GM18858 (cell line): Measurements from ENCODE around the gene LHFPL2.

Source experiments
- ATAC-seq: cut with Tn5 transposase; IDR thresholded peaks from one replicate; pipeline ENCODE4 v1.9.1; 2021; ENCODE audit not compliant: unreplicated experiment

LHFPL2 gene

DNA sequence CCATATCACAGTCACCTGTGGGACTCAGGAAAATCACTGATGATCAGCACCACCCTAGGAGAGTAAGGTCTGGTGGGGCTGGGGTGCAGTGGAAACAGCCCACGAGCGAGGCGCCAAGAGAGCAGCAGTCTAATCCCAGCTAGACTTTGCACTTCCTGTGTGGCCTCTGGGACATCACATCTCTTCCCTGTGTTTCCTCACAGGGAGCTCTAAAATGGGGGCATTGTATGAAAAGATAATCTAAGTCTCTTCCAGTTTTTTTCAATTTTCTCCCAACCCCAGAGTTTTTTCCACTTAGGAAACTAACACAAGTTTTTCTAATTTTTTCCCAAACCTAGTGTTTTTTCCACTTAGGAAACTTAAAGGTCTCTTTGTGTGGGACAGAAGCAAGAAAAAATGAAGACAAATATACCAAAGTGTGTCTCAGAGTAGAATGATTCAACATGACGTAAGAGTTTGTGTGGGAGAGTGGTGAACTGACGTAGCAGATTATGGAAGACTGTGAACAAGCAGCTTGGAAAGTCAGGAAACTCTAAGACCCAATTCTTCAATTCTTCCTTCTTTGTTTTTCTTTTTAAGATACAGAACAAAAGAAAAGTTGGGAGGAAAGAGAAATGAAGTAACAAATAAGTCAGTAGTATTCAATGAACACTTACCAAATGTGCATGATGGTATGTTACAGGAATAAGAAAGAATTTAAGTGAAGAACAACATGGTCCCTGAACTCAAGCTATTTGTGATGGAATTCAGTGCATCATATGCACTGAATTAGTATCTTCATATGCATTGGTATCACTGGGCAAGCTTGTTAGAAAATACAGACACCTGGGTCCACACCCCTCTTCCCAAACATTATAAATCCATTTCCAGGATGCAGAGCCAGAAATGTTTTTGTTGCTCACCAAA is 51.3 kb downstream of the LHFPL2 start:
- no peak for ATAC-seq

DNA sequence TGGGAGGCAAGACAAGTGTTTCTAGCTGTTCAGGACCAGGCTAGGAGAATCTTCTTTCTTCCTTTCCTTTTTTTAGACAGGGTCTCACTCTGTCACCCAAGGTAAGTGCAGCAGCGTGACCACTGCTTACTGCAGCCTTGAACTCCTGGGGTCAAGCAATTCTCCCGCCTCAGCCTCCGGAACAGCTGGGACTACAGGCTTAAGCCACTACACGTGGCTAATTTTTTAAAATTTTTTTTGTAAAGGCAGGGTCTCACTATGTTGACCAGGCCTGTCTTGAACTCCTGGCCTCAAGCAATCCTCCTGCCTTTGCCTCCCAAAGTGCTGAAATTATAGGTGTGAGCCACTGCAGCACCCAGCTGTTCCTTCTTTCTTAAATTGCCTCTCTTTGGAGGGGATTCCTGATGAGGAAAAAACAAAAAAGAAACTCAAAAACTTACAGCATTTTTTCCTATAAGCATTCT is 53.1 kb downstream of the LHFPL2 start:
- ATAC-seq = no peak

DNA sequence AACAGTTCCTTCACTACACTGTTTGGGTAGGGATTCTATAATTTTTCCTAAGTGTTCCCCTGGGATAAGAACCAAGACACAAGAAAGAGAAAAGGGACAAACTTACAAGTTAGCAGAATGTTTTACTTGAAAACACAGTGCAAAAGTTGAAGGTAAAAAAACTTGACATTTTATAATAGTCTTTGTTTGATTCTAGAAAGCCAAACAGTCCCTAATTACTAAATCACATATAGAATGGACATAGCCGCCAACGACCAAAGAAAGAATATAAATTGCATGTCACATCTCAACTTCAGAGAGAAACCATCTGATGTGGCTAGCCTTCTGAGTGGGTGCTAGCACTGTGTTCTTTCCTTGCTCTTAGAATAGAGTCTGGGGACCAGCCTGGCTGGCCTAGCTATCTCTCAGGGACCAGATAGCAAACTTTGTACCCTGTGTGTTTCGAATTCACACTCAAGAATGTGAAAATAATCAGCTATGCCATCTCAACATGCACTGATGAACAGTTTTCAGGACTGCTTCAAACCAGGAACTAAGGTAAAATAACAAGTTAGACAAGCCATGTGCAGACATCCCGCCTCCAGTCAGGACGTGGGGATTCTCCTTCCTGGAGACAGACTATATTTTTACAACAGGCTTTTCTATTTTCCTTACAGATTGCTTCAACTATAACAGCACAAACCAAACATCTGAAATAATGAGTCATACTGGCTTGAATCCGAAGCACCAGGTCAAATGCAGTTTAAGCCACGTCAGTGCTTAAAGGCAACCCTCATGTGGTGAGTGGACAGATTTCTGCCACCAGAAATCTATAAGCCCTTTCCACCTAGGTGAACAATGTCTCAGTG is 53.7 kb downstream of the LHFPL2 start:
- ATAC-seq = no peak

DNA sequence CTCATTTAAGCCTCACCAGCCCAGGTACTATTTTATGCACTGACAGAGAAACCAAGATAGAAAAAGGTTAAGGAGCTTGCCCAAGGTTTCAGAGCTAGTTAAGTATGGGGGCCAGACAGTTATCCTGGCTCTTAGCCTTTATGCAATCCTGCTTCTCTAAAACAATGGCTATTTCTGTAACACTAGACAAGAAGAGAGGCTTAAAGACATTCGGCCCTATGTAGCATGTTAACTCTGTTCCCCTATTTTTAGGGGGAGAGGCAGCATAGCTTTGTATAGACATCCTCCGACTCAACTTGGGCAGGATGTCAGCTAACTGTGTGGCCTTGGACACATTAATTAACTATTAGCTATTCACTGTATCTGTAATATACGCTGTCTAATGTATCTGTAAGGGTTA is 54.6 kb downstream of the LHFPL2 start:
- ATAC-seq = no peak

DNA sequence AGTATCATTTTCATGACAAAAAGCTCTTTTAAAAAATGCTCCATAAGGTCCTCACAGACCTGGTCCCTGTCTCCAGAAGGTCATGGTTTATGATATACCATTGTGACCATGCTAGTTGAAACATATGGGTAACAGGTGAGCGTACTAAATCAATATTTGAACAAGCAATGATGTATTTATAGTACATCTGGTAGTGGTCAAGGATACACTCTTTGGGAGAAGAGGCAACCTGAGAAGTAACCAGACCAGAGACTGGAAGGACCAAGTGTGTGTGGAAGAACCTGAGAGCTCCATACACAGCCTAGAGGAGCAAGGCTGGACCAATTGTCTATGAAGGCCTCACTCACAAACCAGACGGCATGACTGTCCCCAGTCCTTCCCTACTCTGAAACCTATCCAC is 55.1 kb downstream of the LHFPL2 start:
- ATAC-seq = no peak

DNA sequence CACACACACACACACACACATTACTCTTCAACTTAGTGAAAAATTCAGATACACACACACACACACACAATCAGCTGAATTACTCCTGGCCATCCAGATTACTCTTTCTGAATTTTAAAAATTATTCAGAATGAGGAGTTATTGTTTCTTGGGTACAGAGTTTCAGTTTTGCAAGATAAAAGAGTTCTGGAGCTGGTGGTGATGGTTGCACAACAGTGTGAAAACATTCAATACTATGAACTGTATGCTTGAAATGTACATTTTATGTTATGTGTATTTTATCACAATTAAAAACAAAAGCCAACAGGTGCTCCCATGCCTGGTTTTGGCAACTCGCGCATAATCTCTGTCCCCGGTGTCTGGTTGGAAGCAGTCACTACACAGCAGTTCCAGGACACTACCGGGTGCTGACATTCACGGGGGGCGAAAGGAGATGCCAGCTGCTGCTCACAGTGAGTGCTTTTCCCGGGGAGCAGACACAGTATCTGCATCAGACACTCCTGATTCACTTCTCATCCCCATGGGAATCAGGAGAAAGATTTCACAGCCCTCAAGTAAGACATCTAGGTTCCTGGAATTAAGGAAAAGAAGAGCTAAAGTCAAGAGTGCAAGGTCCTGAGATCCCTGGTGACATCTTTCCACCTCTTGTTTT is 55.7 kb downstream of the LHFPL2 start:
- ATAC-seq = no peak

DNA sequence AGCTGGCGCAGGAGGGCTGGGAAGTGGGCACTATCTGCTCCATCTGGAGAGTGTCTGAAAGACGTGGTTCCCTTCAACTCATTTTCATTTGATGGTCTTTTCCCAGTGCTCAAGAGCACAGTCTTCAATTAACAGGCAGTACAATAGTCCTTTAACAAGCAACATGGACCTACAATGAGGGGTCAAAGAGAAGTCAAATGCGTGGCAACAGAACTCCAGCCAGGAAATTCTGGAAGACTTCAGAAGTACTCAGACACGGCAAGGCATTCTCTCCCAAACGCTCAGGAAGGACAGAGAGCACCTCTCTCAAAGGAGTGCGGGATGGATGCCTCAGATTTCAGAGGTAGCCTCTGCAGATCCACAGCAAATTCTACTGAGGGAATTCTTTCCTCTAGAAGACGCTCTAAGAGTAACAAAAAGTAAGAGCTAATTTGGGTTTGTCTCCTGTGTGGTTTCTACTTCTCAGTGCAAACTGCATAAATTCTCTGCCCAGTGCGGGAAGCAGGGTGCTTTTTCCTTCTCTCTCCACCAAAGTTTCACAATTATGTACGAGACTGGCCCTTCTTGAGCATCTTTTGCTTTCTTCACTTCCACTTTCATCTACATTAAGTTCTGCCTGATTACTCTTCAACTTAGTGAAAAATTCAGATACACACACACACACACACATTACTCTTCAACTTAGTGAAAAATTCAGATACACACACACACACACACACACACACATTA is 56.4 kb downstream of the LHFPL2 start:
- ATAC-seq = peak; percentile 81

DNA sequence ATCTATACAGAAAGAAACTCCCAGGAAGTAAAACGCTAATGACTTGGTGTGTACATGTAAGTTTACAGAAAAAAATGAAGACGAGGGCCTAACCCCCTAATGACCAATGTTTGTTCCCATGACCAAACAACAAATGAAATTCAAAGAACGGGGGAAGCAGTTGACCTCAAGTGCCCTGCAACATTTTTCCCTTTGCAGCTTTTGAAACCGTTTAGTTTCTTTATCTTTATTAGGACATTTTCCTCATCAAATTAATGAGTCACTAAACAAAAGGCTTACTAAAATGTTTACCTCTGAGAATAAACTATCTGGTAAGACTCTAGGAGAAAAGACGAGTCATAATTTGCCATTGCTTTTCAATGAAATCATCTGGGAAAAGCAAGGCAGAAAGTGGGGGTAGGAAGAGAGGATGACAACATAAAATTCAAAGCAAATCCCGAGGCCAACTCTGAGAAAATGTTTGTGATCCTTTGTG is 57.4 kb downstream of the LHFPL2 start:
- ATAC-seq = no peak

DNA sequence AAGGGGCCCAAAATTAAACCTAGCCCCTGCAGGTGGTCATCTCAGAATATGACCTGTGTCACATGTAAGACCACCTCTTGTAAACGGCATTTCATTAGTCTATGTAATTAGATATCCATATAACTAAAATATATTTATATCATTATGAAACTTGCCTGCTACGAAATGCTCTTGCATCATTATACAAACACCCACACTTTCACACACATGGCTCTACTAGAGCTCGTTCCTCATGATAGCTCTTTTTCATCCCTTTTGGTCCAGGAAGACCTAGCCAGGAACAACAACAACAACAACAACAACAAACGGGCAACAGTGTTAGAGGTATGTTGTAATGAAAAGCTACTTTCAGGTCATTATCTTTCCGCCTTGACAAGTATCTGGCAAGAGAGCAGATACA is 58.6 kb downstream of the LHFPL2 start:
- no peak for ATAC-seq

DNA sequence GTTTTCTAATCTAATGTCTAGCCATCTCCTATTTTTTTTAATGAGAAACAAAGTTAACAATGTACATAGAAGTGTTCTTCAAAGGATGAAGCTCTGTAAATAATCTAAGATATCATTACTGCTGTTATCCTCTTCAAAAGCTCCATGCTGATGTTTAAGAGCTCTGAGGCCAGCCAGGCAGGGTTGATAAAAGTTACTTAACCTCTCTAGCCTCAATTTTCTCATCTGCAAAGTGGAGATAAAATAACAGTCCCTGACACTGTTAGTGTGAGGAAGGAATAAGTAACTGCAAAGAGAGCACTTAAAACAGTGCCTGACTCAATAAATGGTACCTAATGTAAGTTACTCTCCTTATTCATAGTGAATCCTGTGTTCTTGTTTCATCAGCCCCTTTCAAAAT is 60.1 kb downstream of the LHFPL2 start:
- ATAC-seq = no peak

DNA sequence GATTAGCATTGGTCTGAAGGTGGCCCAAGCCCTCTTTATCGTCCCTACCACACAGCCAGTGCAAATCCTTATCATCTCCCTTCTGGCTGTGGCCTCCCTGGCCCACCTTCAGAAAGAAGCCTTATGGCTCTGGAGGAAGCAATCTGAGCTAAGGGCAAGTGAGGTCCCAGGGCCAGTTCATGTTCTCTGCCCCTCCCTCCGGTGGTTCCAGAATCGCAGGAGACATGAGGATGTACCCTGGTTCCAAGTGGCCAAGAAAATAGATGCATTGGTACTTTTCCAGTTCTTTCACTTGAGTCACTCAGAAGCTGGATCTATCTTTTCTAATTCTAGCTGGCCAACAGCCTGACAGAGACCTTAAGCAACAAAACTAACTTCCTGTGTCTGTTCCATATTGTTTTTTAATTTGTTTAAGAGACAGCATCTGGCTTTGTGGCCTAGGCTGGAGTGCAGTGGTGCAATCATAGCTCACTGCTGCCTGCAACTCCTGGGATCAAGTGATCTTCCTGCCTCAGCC is 60.7 kb downstream of the LHFPL2 start:
- no peak for ATAC-seq

DNA sequence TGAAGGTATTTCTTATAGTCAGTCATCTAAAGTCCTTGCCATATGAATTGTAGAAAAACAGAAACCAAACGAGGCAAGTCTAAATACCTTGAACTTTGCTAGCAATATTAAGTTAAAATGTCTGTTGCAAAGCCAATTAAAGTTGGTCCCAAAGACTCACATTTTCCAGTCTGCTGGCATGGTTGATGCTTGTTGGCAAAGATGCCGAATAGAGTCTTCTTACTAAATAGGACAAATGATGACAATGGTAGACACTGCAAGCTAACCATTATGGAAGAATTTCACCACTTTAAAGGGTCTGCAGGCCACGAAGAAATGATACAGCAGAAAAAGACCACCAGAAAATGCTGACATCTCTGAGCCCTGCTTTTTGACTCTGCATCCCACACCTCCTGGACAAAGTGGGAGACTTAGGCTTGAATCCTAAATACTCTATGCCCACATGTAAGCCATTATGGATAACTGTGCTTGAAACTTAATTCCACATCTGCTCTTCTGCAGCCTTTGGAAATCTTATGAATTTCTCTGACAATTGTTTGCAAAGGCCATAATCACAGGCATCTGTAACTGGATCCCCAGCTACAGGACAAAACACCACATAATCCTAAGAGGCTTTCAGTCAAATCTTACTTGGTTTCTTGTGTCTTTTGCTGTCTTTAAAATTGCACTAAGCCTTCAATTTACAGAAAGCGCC is 61.3 kb downstream of the LHFPL2 start:
- no peak for ATAC-seq

DNA sequence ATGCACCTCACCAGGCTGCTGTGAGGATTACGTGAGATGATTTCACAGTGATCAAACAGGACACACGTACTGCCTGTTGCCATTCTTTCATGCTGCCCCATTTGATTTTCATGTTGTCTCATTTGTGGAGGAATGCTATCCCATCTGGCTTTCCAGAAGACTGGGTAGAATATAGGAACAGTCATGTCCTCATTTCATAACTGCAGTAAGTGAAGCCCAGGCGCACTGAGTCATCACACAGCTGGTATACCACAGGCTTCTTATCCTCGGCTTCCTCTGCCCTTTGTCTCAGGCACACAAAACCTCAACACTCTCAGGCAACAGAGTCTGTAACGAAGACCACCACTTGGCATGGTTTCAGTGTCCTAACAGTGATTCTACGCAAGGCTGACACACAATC is 62.3 kb downstream of the LHFPL2 start:
- no peak for ATAC-seq

DNA sequence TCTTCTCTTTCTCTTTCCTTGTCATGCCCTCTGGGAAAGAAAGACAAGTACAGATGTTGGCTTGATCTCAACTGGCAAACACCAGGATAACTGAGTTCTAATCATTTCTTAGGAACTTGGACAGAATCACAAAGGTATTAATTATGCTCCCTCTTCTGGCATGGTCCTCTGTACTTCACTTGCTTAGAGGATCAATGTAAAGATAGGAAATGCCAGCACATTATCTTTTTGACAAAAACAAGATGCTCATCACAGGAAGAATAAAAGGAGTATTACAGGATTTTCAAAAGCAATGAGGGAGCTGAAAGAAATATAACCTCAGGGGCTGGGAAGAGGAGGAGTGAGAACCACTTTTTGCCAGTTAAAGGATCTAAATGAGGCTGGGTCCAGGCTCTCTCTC is 70.6 kb downstream of the LHFPL2 start:
- ATAC-seq = no peak

DNA sequence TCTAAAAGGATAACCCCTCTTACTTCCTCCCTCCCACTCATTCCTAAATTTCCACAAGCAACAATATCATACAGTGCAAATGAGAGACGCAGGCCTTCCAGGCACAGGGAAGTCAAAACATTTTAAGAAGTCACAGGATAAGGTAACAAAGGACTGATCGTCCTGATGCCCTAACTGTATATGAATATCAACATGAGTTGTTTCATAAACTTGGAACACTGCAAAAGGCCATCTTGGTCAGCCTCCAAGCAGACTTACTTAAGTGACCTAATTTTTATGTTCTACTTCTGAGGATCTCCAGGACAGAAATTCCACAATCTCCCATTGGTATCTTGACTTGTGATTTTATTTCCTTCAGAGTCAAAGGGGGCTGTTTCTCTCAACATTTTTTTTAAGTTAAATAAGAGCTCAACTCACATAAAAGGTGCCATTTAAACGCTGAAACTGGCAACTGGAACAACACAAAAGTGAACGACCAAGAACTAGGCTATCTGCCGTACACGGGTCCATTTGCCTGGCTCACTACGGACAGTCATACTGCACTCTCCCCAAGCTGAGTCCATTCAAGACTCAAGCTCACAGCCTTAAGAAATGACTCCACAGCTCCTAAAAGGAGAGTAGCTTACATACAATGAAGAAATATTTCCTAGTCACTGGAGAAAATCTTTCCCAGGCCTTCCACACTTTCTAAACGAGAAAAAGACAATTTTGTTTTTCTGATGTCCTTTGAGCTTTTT is 71.3 kb downstream of the LHFPL2 start:
- ATAC-seq = no peak

DNA sequence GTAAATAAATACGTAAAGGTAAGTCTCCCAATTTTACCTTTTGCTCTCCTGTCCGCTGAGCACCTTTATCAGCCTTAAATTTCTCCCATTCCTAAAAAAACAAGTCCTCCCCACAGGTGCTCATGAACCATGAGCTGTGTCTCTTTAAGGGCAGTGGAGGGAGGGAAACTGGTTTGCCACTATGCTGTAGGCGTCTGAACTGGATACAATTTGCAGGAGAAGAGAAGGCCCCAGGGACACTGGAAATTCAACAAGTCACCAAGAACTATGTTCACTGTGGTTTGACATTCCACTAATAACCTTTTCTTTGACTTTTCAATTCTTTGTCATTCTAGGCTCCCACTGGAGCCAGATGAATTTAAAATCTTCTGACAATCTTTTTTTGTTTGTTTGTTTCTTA is 72.2 kb downstream of the LHFPL2 start:
- no peak for ATAC-seq

DNA sequence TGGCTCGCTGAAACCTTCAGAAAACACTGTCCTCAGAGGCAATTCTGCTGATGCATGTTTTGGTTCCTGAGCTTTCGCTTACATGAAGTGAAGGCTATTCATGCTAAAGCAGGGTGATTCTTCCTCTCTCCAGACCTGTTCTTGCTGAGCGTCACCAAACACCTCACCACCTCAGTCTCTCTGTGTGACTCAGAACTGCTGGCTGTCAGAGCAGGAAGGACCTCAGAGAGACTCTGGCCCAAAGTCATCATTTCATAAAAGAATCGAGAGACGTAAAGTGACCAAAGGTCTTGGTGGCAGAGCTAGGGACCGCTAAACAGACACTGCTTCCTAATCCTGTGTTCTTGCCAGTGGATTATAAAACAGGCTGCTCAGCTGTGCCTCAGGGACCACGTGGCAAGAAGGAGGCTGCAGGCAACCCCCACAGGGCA is 73.8 kb downstream of the LHFPL2 start:
- peak; percentile 55 for ATAC-seq

DNA sequence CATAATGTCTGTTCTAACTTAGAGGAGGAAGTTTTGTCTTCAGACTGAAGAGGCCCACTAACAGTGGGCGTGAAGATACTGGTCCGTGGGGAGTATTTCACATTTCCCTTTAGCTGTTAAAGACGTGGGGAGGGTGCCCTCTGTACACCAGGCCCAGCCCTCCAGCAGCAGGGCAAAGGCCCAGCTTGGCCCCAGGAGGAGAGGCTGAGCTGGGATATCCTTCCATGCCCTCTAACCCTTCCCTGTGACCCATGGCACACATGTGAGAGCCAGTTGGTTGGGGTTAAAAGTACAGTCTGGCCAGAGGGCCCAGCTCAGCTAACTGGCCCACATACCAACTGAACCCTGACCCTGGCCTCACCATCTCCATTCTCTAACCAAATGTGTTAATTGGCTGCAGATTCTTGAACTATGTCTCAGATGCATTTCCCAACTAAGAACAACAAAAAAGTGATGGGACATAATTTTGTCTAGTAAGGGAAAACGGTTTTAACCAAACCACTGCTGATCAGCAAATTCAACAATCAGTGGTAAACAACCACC is 74.4 kb downstream of the LHFPL2 start:
- ATAC-seq = peak; percentile 40

DNA sequence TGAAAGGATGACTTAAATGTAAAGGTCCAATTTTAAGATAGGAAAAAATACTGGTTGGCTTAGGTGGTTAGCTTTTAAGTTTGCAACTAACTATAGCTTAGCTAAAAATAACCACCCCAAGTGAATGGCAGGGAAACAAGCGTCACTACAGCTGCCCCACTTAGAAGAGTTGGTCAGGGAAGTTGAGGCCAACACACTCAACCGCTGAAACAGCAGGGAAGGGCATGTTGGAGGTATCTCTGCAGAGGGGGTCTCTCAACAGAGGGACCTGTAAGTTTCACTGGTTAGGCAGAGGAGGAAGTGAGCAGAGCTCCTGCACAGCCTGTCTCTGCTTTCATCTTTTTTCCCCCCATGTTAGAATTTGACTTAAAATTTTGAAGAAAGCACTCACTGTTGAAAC is 75.3 kb downstream of the LHFPL2 start:
- peak; percentile 35 for ATAC-seq
